OCI-M1 (cell line): ENCODE results near the gene SLC22A7.
"Not testable (repeated sequence)": the region's sequence is repeated elsewhere in the genome, so short reads cannot be mapped to it uniquely, and the experiment has no call there.

Source experiments
- DNase-seq: peaks from one replicate; lab custom pipeline; 2025; lab: John Stamatoyannopoulos, UW

The SLC22A7 gene

DNA sequence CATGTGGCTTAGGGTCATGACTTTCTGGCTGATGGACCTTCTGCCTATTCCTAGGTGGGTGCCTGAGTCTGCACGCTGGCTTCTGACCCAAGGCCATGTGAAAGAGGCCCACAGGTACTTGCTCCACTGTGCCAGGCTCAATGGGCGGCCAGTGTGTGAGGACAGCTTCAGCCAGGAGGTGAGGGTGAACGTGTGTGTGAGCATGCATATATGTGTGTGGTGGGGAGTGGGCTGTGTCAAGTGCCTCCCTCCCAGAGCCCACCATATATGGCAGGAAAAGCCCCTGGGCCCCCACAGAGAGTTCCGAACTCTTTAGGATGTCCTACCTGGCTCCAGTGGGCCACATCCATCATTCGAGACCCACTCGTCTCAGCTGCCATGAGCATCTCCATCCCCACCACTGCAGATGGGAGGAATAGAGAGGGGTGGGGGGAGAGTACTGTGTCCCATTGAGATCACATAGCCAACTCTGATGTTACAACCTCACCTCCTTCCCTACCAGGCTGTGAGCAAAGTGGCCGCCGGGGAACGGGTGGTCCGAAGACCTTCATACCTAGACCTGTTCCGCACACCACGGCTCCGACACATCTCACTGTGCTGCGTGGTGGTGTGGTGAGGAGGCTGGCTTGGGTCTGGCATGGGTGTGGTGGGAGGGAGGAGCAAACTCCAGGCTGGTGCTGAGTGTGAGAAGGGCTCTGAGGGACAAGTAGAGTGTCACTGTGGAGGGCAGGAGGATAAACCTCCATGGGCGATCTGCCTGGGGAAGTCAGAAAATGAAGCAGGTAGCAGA lies 3.2 kb downstream of the SLC22A7 start:
- DNase-seq, result no peak

DNA sequence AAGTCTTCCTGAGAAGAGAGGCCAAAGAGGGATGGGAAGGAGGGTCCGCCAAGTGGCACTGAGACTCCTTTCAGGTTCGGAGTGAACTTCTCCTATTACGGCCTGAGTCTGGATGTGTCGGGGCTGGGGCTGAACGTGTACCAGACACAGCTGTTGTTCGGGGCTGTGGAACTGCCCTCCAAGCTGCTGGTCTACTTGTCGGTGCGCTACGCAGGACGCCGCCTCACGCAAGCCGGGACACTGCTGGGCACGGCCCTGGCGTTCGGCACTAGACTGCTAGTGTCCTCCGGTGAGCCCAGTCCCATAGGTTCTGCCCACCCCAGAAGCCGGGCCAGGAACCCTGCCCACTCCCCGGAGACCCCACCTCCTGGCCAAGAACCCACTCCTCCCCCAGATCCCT lies 4.1 kb downstream of the SLC22A7 start:
- DNase-seq, result no peak

DNA sequence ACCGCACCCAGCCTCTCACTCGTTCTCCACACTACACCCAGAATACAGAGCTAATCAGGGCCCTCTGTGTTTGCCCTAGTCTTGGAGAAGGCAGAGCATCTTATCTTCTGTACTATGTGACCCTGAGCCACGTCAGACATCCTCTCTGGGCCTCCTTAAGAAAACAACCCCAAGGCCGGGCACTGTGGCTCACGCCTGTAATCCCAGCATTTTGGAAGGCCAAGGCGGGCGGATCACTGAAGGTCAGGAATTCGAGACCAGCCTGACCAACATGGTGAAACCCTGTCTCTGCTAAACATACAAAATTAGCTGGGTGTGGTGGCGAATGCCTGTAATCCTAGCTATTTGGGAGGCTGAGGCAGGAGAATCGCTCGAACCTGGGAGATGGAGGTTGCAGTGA lies 4.9 kb downstream of the SLC22A7 start:
- not testable (repeated sequence) for DNase-seq

DNA sequence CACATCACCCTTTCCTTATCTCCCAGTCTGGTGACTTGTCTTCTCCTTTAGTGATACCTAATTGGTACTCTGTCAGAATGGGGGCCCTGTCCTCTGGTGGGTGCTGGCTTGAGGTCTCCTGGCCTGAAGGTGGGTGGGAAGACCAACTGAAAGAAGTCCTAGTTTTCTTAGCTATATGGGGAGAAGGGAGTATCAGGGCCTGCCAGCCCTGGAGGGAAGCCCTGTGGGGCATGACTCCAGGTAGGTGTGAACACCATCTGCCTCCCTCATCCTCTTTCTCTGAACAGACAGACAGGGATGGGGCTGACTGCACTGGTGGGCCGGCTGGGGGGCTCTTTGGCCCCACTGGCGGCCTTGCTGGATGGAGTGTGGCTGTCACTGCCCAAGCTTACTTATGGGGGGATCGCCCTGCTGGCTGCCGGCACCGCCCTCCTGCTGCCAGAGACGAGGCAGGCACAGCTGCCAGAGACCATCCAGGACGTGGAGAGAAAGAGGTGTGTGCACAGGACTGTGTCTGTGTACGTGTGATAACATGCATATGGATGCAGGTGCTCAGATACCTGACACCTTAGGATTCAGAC lies 5.8 kb downstream of the SLC22A7 start:
- DNase-seq, result no peak

DNA sequence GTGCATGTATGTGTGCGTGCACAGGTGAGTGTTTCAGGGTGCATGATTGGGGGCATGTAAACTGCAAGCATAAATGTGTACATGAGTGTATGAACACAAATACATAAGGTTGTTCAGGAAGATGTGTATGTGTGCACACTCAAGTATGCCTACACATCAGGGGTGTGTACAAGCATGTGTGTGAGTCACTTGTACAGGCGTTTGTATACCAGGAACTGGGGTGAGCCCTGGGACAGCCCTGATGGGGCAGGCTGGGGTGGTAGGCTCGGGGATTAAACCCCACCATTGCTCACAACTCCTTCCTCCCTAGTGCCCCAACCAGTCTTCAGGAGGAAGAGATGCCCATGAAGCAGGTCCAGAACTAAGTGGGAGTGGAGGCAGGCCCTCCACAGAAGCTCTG lies 6.3 kb downstream of the SLC22A7 start:
- DNase-seq, result no peak

DNA sequence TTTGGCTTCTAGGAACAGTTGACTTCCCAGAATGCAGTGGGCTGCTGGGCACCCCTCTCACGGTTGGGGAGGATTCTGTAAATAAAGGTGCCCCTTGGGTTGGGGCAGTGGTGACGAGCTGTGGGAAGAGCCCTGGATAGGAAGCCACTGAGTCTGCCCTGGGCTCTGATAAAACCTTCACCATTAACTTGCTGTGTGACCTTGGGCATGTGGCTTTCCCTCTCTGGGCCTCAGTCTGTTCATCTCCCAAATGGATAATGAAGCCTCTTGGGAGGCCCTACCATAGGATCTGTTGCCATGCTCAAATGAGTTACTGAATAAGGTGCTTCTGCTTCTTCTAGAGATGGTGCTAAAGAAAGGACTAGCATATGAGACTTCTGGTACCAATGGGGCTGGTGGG lies 6.8 kb downstream of the SLC22A7 start:
- DNase-seq, result no peak

DNA sequence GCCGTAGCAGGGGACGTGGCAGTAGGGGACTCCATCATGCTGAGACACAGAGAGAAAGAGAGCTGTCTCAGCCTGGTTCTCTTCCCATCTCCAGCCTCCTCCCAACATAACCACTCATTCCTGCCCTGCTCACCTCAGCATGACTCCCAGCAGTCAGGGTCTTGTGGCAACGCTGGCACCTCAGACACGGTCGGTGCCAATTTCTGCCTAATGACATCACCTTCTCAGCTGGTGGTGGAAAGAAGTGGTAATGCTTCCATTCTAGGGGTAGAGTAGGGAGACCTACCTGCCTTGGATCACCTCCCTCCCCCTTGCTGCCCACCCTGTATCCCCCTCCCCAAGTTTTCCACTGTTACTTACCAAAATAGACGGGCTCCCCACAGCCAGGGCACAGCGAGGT lies 8.0 kb downstream of the SLC22A7 start:
- no peak for DNase-seq

DNA sequence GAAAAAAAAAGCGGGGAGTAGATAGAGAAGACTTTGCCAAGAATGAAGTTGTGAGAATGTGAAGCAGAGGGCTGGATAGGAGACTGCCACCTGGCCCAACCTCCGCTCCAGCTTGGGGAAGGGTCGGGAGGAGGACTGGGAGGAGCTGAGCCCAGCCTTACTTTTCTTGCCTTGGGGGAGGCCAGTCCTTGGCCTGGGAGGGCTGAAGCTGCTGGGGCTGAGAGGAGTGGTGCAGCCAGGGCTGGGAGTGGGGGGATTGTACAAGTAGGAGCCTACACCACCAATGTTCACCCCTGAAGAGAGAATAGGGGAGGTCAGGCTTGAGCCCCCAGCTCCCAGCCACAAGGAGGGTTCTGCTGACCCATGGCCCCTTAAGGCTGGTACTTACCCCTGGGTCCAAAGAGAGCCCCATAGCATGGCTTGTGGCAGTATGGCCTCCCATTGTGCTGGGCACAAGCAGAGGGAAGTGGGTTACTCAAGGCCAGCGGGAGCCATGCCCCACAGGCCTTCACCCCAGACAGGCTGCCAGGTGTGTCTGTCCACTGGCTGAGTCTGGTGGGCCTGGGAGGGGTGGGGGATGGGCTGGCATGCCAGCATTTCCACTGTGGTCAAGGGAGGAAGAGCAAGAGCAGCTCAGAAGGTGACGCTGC lies 9.5 kb downstream of the SLC22A7 start:
- no peak for DNase-seq

DNA sequence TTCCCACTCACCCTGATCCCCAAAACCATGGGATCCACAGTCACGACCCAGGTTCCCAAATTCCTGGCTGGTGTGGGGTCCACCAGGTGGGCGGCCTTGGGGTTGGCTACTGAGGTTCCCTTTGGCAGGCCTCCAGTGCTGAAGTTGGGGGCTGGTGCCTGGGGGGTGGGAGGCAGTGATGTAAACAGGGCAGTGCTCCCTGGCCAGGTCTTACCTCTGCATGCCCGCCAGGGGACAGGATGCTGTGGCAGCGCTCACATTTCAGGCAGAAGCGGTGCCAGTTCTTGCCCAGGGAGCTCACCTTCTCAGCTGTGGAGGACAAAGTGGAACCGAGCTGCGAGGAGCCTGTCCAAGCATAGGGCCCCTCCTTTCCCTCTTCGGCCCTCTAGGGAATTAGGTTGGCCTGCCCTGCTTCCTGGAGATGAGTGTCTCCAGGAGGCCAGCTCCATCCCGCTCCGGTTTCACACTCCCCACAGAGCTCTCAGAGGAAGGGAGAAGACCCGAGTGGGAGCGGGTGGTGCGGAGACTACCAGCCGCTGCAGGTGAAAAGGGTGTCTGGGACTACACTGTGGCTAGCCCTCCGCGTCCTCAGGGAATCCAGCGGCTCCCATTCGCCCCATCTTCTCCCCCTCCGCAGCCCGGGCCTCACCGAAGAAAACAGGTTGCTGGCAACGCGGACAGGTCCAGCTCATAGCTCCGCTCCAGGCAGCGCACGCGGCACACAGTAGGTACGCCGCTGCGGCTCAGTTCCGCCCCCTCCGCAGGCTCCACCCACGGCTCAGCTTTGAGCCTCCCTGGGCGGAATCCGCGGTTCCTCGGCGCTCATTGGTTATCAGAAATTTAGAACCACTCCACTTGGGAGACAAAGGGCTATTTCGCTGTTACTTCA lies 10.3 kb downstream of the SLC22A7 start, which contains the start of gene CRIP3:
CRIP3 (minus strand) TSS at position 726 of the 889 bp plus-strand sequence; CDS start at position 692, 34 bp downstream.
- DNase-seq, result peak; percentile 26

DNA sequence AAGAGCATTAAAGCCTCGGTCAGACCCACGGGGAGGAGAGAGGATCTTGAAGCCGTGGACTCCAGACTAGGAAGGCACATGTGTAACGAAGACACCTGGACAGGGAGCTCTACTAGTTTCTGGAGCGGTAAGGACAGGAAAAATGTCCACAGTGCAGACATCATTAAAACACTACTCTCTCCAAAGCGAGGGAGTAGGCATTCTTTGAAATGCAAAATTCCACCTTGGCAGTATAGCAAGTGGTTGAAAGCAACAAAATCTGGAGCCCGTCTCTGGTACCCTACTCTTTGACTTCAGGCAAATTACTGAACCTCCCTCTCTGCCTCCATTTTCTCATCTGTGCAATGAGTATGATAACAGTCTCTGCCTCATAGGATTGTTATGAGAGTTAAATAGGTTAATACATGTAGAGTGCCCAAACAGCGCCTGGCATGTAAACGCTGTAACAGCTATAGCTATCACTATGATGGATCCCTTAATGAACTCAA lies 11.0 kb downstream of the SLC22A7 start:
- DNase-seq, result no peak

DNA sequence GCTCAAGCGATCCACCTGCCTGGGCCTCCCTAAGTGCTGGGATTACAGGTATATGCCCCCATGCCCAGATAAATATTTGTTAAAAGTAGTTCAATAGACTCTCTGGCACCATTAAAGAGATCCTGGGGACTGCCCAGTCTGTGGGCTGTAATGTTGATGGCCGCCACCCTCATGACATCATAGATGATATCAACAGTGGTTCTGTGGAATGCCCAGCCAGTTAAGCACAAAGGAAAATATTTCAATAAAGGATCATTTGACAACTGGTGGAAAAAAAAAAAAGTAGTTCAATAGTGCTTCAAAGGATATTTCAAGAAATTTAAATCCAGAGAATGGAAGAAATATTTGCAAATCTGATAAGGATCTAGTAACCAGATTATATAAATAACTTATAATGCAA lies 12.1 kb downstream of the SLC22A7 start:
- no peak for DNase-seq

DNA sequence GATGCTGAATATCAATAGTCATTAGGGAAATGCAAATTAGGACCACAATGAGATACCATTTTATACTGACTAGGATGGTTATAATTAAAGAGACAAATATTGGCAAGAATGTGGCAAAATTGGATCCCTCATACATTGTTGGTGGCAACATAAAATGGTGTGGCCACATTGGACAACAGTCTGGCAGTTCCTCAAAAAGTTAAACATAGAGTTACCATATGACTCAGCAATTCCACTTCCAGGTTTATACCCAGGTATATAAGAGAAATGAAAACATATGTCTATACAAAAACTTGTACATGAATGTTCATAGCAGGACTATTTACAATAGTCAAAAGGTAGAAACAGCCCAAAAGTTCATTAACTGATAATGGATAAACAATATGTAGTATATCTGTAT lies 12.6 kb downstream of the SLC22A7 start:
- DNase-seq, result peak; percentile 76

DNA sequence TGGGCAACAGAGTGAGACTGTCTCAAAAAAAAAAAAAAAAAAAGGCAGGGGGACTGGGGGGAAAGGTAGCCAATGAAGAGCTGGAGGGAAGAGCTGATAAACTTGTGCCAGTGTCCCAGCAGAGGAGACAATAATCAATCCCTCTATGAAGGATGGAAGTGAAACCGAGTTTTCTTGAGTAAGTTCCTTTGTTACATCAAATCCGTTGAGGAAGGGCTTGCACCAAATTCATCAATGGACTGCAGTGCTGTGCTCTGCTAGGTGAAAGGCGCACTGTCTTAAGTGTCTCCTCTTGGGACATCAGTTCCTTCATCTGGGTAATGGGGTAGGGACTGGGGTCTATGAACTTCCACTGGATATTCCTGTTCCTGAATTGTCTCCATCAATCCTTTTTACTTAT lies 13.6 kb downstream of the SLC22A7 start:
- no peak for DNase-seq

DNA sequence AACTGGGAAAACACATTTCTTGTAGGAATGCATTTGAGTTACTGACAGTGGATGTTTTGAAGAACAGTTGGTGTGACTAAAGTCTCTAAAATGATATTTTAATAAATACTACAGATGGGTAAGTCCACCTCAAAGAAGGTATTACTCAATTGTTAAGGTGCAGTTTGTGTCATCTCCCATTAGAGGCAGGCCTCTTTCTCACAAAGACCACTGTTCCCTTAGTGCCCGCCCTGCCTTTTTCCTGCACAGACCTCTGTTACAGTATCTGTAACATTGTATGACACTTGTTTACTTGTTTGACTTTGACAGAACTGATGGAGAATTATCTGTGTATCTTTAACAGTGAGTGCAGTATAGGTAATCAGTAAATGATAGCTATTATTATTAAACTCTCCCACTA lies 15.8 kb downstream of the SLC22A7 start:
- DNase-seq, result no peak

DNA sequence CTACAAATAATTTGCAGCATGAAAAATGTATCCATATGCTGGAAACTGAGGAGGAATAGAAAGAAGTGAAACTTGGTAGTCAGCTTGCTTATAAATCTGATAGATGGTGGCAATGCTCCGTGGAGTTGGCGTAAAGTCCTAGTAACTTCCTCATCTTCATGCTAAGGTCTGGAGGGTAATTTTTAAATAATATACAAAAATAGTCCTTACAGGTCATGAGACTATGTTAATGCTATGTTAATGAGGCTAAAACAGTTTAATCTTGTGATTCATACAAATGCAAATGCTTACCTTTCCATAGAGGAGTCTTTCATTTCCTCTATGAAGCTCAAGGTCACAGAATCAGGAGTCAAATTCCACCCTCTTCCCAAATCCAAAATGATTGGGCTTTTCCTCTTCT lies 20.0 kb downstream of the SLC22A7 start:
- DNase-seq, result no peak

DNA sequence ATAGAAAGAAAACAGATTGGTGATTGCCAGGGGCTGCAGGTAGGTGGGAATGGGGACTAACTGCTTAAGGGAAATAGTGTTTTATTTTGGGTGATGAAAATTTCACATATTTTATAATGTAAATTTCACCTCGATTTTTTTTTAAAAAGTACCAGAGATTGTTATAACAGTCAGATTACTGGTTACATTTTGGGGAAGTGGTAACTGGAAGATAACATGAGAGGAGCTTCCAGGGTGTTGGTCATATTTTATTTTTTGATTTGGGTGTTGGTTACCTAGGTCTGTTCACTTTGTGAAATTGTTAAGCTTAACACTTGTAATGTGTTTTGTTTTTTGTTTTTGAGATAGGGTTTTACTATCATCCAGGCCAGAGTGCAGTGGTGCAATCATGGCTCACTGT lies 27.8 kb downstream of the SLC22A7 start:
- DNase-seq, result peak; percentile 55

DNA sequence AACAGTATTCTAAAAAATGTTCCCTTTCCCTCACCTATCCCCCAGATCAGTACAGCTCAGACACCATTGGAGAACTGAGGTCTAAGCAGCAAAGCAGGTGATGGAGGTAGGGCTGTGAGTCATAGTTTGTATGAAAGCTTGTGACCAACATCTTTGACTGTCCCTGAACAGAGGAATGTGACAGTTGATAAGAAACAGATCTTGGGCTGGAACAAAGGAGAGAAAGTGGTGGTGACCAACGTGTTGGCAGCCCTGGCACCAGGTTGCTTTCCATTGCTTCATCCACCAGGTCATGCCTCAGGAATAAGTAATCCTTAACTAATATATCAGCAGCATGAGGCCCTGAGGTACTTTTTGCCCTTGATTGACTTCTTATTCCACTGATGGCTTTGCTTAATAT lies 30.5 kb downstream of the SLC22A7 start:
- DNase-seq, result no peak

DNA sequence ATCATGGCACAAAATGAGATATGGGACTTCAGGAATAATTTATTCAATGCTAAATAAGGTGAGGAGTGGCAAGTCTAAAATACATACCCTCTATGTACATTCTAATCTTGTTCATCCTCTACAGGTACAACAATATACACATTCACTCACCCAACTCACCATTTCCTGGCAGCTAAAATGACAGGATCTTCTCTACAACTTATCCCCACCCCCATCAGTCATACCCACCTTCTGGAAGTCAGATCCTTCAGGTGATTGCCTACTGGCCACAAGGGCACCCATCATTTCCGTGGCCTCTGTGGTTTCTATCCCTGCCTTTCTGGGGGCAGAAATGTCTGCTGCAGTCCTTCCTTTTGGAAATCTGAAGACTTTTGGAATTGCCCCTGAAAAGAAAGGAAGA lies 33.4 kb downstream of the SLC22A7 start:
- no peak for DNase-seq

DNA sequence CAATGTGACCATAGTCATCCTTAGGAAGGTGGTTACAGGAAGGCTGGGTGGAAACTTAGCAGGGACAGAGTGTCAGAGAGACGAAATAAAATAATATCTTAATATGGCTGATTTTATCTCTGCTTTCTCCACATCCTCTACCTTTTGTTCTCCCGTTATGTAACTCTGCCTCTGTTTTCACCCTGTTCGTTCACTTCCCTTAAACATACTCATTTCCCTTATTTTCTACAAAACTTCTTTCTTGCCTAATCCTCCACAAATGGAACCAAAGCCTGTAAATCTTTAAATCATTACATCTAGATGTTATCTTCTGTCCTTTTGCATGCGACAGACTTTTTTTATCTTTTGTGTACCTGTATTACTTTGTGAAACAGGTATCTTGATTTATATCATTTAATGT lies 33.8 kb downstream of the SLC22A7 start:
- no peak for DNase-seq

DNA sequence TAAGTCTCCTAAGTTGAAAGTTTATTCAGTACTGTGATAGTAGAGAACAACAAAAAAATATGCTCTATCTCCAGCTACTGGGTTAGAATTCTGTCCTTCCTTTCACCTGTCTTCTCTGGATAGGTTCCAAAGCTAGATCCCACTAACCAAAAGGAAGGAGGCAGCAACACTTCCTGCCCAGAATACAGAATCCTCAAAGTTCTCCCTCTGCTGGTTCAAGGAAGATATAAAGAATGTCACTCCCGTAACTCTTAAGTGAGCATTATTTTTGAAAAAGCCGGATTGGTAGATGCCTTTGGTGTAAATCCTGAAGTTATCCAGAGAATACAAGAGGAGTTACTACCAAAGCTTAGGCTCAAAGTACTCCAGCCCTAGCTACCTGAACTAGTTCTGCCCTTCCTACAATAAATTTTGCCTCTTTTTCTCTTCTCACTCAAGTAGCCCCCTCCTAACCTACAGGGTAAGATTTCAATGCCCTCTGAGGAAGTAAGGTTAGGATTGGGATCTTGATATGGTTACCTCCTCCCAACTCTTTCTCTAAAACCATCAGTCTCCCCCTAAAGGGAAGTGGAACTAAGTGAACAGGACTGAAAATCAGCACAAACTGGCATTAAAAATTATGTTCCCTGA lies 36.5 kb downstream of the SLC22A7 start:
- DNase-seq, result peak; percentile 82

DNA sequence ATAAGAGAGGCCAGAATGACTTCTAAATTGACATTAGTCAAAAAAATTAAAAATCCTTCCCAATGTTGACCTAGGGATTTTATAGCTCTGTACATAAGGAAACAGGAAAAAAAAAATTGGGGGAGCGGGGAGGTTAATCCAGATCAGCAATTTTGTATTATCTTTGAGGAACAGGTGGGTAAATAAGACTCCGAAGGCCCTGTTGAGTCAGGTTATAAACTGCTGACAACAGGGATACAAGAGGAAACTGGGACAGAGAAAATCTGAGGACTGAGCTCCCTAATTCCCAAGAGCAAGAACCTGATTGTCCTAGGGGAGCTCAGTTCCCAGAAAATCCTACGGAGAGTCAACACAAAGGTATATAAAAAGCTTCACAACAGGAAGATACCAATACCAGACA lies 37.4 kb downstream of the SLC22A7 start:
- DNase-seq, result no peak

DNA sequence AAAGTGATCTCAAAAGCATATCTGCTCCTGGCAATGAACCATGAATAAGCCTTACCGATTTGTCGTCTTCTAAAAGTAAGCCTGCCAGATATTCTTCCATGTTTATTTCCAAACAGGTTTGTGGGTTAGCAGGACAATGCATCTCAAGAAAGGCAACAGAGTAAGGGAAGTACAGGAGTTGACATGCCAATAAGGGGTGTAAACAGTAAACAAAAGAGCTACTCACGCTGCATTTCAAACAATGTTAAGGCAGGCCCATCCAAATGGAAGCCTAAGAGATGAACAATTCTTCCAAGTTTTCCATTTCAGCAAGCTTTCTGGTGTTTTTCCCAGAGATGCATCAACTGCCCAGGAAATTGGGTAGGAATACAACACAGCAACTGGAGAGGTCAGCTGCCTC lies 38.3 kb downstream of the SLC22A7 start:
- no peak for DNase-seq
